IMR-90 (cell line): ENCODE data around the gene CHRNA1.

ENCODE experiments used
- CTCF ChIP-seq: conservative IDR thresholded peaks from 2 replicates; pipeline ENCODE4 v1.5.1; 2012; ENCODE audit warnings: mild to moderate bottlenecking, low read depth, low read length, improper control_type of control experiment
- MAZ ChIP-seq: IDR thresholded peaks from 2 replicates; pipeline ENCODE4 v1.6.1; 2012; ENCODE audit warnings: low read depth, mild to moderate bottlenecking, low read length, improper control_type of control experiment, moderate library complexity, borderline replicate concordance
- MXI1 ChIP-seq: IDR thresholded peaks from 2 replicates; pipeline ENCODE4 v1.6.1; 2012; ENCODE audit warnings: low read depth, mild to moderate bottlenecking, low read length, moderate library complexity, borderline replicate concordance
- POLR2A ChIP-seq: IDR thresholded peaks from 2 replicates; pipeline ENCODE4 v1.6.1; 2012; ENCODE audit warnings: mild to moderate bottlenecking, low read depth, low read length
- RAD21 ChIP-seq: IDR thresholded peaks from 2 replicates; pipeline ENCODE4 v1.6.1; 2012; ENCODE audit warnings: low read length, improper control_type of control experiment
- SMC3 ChIP-seq: fragments of 150-350 bp; IDR thresholded peaks from 2 replicates; pipeline ENCODE4 v1.6.1; 2016; ENCODE audit warnings: low read depth, mild to moderate bottlenecking, antibody characterized with exemption, low read length, moderate library complexity

GRCh38 chr2:174766271-174766670 is 2.0 kb upstream of the CHRNA1 start:
- TF ChIP-seq MAZ (no peak), MXI1 (no peak), POLR2A (no peak), CTCF (no peak), SMC3 (no peak), RAD21 (no peak)
